ENCODE measurements around the gene KNDC1.

Gene KNDC1

DNA sequence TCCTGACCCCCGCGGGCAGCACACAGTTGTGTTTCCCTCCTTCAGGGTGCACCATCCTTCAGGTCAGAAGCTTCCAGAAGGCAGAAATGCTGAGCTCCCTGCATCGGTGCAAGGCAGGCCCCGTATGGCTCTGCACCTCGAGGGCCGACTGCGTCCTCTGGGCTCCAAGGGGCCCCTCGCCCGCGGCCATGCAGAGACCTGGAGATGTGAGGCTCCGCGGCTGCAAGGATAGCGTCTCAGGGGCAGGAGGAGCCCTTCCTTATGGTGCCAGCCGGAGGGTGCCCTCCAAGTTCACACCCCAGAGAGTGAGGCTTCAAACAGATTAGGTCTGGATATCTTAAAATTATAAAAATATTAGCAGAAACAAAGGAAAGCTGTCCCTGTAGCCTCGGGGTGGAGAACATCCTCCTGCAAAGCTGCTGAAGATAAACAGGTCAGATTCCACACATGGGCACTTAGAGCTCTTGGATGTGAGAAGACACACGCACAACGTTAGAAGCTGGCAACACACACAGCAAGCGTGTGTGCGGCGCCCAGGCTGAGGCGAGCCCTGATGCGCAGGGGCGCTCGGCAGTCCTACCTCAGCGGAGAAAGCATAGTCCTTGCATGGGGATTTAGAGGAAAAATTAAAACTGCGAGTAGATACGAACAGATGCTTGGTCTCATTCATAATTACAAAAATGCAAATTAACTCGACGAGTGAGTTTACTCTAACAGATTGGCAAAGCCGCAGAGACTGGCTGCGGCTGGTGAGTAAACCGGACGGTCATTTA is 20.4 kb downstream of the KNDC1 start:
- Histone ChIP-seq H4K8ac (ENCODE audit: low read depth, low read length) (no peak overlapping the region), H3K79me2 (ENCODE audit: control insufficient read depth, insufficient read depth, low read length) (no peaks in the 10 kb centered on the region), H2BK5ac (ENCODE audit: low read length) (no peak overlapping the region), H3K23ac (ENCODE audit: low read length) (no peak overlapping the region), H2BK120ac (ENCODE audit: low read depth, low read length) (no peak overlapping the region), H2AK5ac (ENCODE audit: low read length) (no peak overlapping the region), H3K36me3 (ENCODE audit: control insufficient read depth, insufficient read depth, low read length) (no peaks in the 10 kb centered on the region), H3K4me1 (ENCODE audit: control insufficient read depth, low read depth, low read length) (no peaks in the 10 kb centered on the region), H4K5ac (ENCODE audit: low read length) (no peak overlapping the region), H3K79me1 (ENCODE audit: low read length) (no peaks in the 10 kb centered on the region), H3K4me2 (ENCODE audit: low read length) (no peak overlapping the region), H3K18ac (ENCODE audit: low read length) (no peak overlapping the region), H2BK15ac (replicated peaks; ENCODE audit: low read depth) (no peak overlapping the region), H3K9ac (ENCODE audit: low read length) (no peak overlapping the region), H3K27me3 (ENCODE audit: insufficient read depth, low read length, poor library complexity) (no peaks in the 10 kb centered on the region), H3K4ac (ENCODE audit: low read depth, low read length) (no peak overlapping the region), H3K56ac (ENCODE audit: low read length) (no peak overlapping the region), H3K4me3 (ENCODE audit: low read length) (no peak overlapping the region), H3K27ac (ENCODE audit: low read depth, low read length) (no peak overlapping the region)
- DNase-seq, result no peak
- WGBS (ENCODE audit: extremely low coverage, insufficient coverage, low lambda C conversion rate), result no CpG with 5 or more reads among the region's 33 CpGs

DNA sequence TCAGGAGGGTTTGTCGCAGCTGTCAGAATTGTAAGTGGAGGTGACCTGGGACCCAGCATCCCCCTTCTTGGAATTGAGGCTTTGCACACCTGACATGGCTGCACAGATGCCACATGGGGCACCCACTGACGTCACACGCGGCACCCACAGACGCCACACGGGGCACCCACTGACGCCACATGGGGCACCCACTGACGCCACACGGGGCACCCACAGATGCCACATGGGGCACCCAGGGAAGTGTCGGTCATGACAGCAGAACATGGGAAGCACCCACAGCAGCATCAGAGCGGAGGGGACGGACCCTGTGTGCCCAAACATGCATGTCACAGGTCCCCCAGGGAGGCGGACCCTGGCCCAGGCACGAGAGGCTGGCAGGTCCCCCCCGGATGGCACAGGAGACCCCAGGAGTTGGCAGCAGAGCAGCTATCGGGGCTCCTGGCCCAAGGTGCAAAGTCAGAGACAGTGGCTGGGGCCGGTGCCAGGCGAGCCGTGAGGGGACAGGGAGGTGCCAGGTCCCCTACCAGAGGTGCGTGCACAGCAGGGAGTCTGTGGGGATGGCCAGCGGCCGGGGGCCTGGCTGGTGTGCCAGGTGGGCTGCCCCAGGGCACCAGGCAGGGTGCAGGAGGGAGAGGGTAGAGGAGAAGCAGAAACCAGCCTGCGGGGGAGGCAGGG is 21.1 kb downstream of the KNDC1 start:
- no CpG with 5 or more reads among the region's 23 CpGs for WGBS (ENCODE audit: extremely low coverage, insufficient coverage, low lambda C conversion rate)
- H4K5ac ChIP-seq (ENCODE audit: low read length), result no peak overlapping the region
- no peak overlapping the region for H2BK120ac ChIP-seq (ENCODE audit: low read depth, low read length)
- H3K27ac ChIP-seq (ENCODE audit: low read depth, low read length), result no peak overlapping the region
- no peak overlapping the region for H2AK5ac ChIP-seq (ENCODE audit: low read length)
- H3K4me1 ChIP-seq (ENCODE audit: control insufficient read depth, low read depth, low read length), result no peaks in the 10 kb centered on the region
- H3K4ac ChIP-seq (ENCODE audit: low read depth, low read length), result no peak overlapping the region
- H3K18ac ChIP-seq (ENCODE audit: low read length), result no peak overlapping the region
- H3K27me3 ChIP-seq (ENCODE audit: insufficient read depth, low read length, poor library complexity), result no peaks in the 10 kb centered on the region
- no peak overlapping the region for H4K8ac ChIP-seq (ENCODE audit: low read depth, low read length)
- no peak for DNase-seq
- no peak overlapping the region for H2BK15ac ChIP-seq (replicated peaks; ENCODE audit: low read depth)
- no peak overlapping the region for H3K23ac ChIP-seq (ENCODE audit: low read length)
- H3K4me3 ChIP-seq (ENCODE audit: low read length), result no peak overlapping the region
- no peak overlapping the region for H2BK5ac ChIP-seq (ENCODE audit: low read length)
- H3K4me2 ChIP-seq (ENCODE audit: low read length), result no peak overlapping the region
- H3K56ac ChIP-seq (ENCODE audit: low read length), result no peak overlapping the region
- H3K9ac ChIP-seq (ENCODE audit: low read length), result no peak overlapping the region
- H3K79me2 ChIP-seq (ENCODE audit: control insufficient read depth, insufficient read depth, low read length), result no peaks in the 10 kb centered on the region
- H3K79me1 ChIP-seq (ENCODE audit: low read length), result no peaks in the 10 kb centered on the region
- no peaks in the 10 kb centered on the region for H3K36me3 ChIP-seq (ENCODE audit: control insufficient read depth, insufficient read depth, low read length)

DNA sequence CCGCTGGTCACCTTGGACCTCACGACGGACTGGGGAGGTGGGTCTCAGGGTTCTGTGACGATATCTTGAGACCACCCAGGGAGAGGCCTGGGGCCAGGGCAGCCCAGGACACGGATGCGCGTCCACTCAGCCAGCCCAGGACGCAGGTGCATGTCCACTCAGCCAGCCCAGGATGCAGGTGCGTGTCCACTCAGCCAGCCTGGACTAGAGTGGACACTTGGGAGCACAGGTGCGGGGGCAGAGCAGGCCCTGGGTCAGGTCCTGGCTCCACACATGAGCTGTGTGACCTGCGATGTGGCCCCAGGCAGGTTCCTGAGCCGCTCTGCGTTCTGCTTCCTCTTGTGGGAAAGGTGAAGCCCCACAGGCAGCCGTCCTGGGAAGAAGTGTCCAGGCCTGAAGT is 22.2 kb downstream of the KNDC1 start:
- no peak overlapping the region for H3K4me3 ChIP-seq (ENCODE audit: low read length)
- no peak overlapping the region for H4K5ac ChIP-seq (ENCODE audit: low read length)
- H3K36me3 ChIP-seq (ENCODE audit: control insufficient read depth, insufficient read depth, low read length), result no peaks in the 10 kb centered on the region
- no peaks in the 10 kb centered on the region for H3K4me1 ChIP-seq (ENCODE audit: control insufficient read depth, low read depth, low read length)
- no CpG with 5 or more reads among the region's 14 CpGs for WGBS (ENCODE audit: extremely low coverage, insufficient coverage, low lambda C conversion rate)
- H3K79me1 ChIP-seq (ENCODE audit: low read length), result no peaks in the 10 kb centered on the region
- no peak overlapping the region for H3K4me2 ChIP-seq (ENCODE audit: low read length)
- H3K23ac ChIP-seq (ENCODE audit: low read length), result no peak overlapping the region
- no peak overlapping the region for H3K4ac ChIP-seq (ENCODE audit: low read depth, low read length)
- DNase-seq, result no peak
- H3K79me2 ChIP-seq (ENCODE audit: control insufficient read depth, insufficient read depth, low read length), result no peaks in the 10 kb centered on the region
- no peak overlapping the region for H3K9ac ChIP-seq (ENCODE audit: low read length)
- no peak overlapping the region for H3K18ac ChIP-seq (ENCODE audit: low read length)
- no peak overlapping the region for H3K56ac ChIP-seq (ENCODE audit: low read length)
- H3K27ac ChIP-seq (ENCODE audit: low read depth, low read length), result no peak overlapping the region
- no peak overlapping the region for H2BK120ac ChIP-seq (ENCODE audit: low read depth, low read length)
- H2AK5ac ChIP-seq (ENCODE audit: low read length), result no peak overlapping the region
- no peak overlapping the region for H2BK5ac ChIP-seq (ENCODE audit: low read length)
- no peak overlapping the region for H2BK15ac ChIP-seq (replicated peaks; ENCODE audit: low read depth)
- no peak overlapping the region for H4K8ac ChIP-seq (ENCODE audit: low read depth, low read length)
- no peaks in the 10 kb centered on the region for H3K27me3 ChIP-seq (ENCODE audit: insufficient read depth, low read length, poor library complexity)

DNA sequence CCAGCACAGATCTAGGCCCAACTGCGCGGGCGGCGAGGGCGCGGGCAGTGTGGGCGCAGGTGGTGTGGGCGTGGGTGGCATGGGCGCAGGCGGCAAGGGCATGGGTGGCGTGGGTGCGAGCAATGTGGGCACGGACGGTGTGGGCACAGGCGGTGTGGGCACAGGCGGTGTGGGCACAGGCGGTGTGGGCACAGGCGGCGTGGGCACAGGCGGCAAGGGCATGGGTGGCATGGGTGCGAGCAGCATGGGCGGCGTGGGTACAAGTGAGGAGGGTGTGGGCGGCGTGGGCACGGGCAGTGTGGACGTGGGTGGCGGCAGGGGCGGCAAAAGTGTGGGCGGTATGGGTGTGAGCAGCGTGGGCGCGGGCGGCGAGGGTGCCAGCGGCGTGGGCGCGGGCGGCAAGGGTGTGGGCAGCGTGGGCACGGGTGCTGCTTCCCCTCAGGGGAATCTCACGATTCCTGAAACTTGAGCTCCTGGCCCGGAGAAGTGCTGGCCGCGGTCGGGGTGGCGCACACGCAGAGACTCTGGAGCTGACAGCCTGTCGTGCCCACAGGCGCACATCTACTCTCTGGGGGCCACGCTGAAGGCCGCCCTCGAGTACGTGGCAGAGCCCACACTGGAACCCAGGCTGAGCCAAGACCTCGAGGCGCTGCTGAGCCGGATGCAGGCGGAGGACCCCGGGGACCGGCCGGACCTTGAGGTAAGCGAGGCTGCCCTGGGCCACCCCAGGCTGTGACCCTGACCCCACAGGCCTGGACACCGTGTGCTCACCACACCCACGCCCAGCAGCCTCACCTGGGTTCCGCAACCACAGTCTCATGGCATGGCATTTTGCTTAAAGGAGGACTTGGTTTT is 23.0 kb downstream of the KNDC1 start:
- no peak overlapping the region for H3K4me2 ChIP-seq (ENCODE audit: low read length)
- no peaks in the 10 kb centered on the region for H3K4me1 ChIP-seq (ENCODE audit: control insufficient read depth, low read depth, low read length)
- H2BK15ac ChIP-seq (replicated peaks; ENCODE audit: low read depth), result no peak overlapping the region
- no peak overlapping the region for H3K4ac ChIP-seq (ENCODE audit: low read depth, low read length)
- no CpG with 5 or more reads among the region's 66 CpGs for WGBS (ENCODE audit: extremely low coverage, insufficient coverage, low lambda C conversion rate)
- no peak overlapping the region for H2AK5ac ChIP-seq (ENCODE audit: low read length)
- no peak overlapping the region for H4K5ac ChIP-seq (ENCODE audit: low read length)
- H4K8ac ChIP-seq (ENCODE audit: low read depth, low read length), result no peak overlapping the region
- H3K27ac ChIP-seq (ENCODE audit: low read depth, low read length), result no peak overlapping the region
- no peak overlapping the region for H3K4me3 ChIP-seq (ENCODE audit: low read length)
- DNase-seq, result no peak
- H2BK5ac ChIP-seq (ENCODE audit: low read length), result no peak overlapping the region
- no peak overlapping the region for H2BK120ac ChIP-seq (ENCODE audit: low read depth, low read length)
- no peaks in the 10 kb centered on the region for H3K36me3 ChIP-seq (ENCODE audit: control insufficient read depth, insufficient read depth, low read length)
- no peak overlapping the region for H3K23ac ChIP-seq (ENCODE audit: low read length)
- no peaks in the 10 kb centered on the region for H3K79me1 ChIP-seq (ENCODE audit: low read length)
- no peaks in the 10 kb centered on the region for H3K79me2 ChIP-seq (ENCODE audit: control insufficient read depth, insufficient read depth, low read length)
- H3K56ac ChIP-seq (ENCODE audit: low read length), result no peak overlapping the region
- no peaks in the 10 kb centered on the region for H3K27me3 ChIP-seq (ENCODE audit: insufficient read depth, low read length, poor library complexity)
- no peak overlapping the region for H3K18ac ChIP-seq (ENCODE audit: low read length)
- no peak overlapping the region for H3K9ac ChIP-seq (ENCODE audit: low read length)

DNA sequence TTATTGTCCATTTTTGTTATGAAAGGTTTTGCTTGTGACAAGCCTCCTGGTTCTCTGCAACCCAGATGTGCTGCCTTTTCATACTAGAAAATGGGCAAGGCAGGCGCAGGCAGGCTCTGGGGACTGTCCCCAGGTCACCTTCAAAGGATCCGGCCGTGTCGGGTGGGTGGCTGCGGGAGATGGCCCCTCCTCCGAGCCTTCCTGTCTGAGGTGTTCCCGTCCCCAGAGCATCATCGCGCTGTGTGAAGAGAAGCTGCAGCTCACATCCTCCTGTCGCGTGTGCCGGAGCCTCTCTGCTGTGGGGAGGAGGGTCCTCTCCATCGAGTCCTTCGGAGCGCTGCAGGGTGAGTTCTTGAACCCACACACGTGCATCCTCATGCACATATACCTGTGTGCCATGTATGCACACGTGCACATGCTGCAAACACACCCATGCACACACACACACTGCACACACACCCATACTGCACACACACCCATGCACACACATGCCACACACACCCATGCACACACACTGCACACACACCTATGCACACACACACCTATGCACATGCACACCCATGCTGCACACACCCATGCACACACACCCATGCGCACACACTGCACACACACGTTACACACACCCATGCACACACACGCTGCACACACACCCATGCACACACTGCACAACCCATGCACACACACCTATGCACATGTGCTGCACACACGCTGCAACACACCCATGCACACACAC is 23.8 kb downstream of the KNDC1 start:
- Histone ChIP-seq H2BK15ac (replicated peaks; ENCODE audit: low read depth) (no peak overlapping the region), H3K23ac (ENCODE audit: low read length) (no peak overlapping the region)
- no peak for DNase-seq

More for the DNA sequence above, 23.8 kb downstream of the KNDC1 start:
- Histone ChIP-seq H3K27me3 (ENCODE audit: insufficient read depth, low read length, poor library complexity) (no peaks in the 10 kb centered on the region), H3K79me1 (ENCODE audit: low read length) (no peaks in the 10 kb centered on the region), H3K27ac (ENCODE audit: low read depth, low read length) (no peak overlapping the region), H3K18ac (ENCODE audit: low read length) (no peak overlapping the region), H3K79me2 (ENCODE audit: control insufficient read depth, insufficient read depth, low read length) (no peaks in the 10 kb centered on the region), H4K5ac (ENCODE audit: low read length) (no peak overlapping the region), H3K9ac (ENCODE audit: low read length) (no peak overlapping the region), H2BK120ac (ENCODE audit: low read depth, low read length) (no peak overlapping the region), H3K36me3 (ENCODE audit: control insufficient read depth, insufficient read depth, low read length) (no peaks in the 10 kb centered on the region), H3K4me1 (ENCODE audit: control insufficient read depth, low read depth, low read length) (no peaks in the 10 kb centered on the region), H3K4me3 (ENCODE audit: low read length) (no peak overlapping the region), H4K8ac (ENCODE audit: low read depth, low read length) (no peak overlapping the region), H2AK5ac (ENCODE audit: low read length) (no peak overlapping the region), H2BK5ac (ENCODE audit: low read length) (no peak overlapping the region), H3K4me2 (ENCODE audit: low read length) (no peak overlapping the region), H3K56ac (ENCODE audit: low read length) (no peak overlapping the region), H3K4ac (ENCODE audit: low read depth, low read length) (no peak overlapping the region)
- WGBS (ENCODE audit: extremely low coverage, insufficient coverage, low lambda C conversion rate), result no CpG with 5 or more reads among the region's 21 CpGs
